ENCODE data around the gene METTL27.

GRCh38 chr7:73815436-73815835 is 26.9 kb downstream of the METTL27 start:
- TF ChIP-seq, protein P1, sequence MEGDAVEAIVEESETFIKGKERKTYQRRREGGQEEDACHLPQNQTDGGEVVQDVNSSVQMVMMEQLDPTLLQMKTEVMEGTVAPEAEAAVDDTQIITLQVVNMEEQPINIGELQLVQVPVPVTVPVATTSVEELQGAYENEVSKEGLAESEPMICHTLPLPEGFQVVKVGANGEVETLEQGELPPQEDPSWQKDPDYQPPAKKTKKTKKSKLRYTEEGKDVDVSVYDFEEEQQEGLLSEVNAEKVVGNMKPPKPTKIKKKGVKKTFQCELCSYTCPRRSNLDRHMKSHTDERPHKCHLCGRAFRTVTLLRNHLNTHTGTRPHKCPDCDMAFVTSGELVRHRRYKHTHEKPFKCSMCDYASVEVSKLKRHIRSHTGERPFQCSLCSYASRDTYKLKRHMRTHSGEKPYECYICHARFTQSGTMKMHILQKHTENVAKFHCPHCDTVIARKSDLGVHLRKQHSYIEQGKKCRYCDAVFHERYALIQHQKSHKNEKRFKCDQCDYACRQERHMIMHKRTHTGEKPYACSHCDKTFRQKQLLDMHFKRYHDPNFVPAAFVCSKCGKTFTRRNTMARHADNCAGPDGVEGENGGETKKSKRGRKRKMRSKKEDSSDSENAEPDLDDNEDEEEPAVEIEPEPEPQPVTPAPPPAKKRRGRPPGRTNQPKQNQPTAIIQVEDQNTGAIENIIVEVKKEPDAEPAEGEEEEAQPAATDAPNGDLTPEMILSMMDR (IDR thresholded peaks at IDR 0.05): no peak
- TF ChIP-seq POLR2A (IDR thresholded peaks at IDR 0.05): no peak
